ENCODE results near the gene MACROH2A1.

MACROH2A1 gene

DNA sequence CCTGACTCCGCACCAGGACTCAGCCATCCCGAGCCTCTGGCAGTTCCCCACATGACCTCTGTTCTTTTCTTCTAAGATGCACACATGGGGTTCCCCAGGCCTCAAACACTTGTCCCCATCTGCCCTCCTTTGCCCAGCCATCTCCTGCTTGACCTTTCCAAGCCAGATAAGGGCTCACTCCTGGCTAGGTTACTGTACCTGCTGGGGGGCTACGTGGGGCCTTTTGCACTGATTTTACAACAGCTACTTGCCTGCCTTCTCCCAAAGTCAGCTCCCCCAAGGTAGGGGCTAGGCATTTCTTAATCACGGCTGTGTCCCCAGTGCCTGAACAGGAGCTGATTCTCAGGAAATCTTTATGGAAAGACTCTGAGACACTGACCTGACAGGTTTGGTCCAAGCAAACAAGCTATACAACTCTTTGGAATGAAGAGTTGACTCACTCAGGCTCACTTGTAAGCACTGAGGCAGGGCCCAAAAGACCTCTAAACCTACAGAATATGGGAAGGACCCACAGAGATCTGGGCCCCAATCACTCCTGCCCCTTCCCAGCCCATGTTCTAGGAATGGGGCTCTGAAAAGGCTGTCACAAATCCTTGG lies 2.5 kb downstream of the MACROH2A1 start:
- DNase-seq (ENCODE audit: low spot score): no peak

DNA sequence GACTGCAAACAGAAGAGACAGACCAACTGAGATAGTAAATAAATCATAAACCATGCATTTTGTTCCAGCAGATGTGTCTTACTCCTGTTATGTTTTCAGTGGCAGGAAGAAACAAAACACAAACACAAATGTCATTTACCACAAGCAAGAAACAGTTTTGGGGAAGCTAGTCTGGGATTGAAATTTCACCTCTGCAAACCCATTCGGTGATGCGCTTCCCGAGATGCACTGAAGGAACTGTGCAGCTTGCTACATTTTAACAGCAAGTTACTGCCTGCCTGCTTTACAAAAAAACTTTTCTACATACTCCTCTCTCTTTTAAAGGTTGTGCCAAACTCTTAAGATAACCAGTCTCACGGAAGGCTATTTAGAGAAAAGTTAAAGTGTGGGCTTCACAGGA lies 3.2 kb downstream of the MACROH2A1 start:
- no peak for DNase-seq (ENCODE audit: low spot score)

DNA sequence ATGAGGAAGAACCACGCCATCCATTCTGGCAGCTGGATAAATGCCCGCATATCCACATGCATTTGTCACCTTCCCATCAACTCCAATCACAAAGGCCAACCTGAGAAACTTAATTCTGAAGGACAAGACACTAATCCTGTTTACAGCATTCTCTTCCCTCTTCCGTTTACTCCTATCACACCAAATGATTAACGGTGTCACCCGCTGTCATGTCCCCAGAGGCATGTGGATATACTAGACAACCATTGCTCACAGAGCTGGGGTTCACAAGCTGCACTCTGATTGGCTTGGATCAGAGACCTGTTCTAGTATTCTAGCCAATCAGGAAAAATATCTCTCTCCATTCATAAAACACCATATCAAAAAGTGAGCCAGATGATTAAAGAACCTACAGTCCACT lies 3.6 kb downstream of the MACROH2A1 start:
- no peak for DNase-seq (ENCODE audit: low spot score)

DNA sequence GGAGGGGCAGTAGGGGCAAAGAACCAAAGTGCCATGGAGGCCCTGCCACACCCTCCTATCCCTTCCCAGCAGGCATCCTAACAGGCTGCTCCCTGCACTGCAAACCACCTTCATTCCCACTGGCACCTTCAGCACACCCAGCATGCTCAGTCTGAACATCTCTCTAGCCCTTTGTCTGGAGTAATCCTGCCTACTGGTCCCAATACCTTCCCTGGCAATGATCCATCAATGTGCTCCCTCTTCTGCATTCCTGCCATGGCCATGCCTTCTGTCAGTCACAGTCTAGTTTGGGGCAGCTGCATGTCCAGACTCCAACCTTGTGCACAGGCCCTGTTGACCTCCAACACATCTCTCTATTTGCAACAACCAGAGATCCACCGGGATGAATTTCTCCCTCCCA lies 4.9 kb downstream of the MACROH2A1 start:
- no peak for DNase-seq (ENCODE audit: low spot score)

DNA sequence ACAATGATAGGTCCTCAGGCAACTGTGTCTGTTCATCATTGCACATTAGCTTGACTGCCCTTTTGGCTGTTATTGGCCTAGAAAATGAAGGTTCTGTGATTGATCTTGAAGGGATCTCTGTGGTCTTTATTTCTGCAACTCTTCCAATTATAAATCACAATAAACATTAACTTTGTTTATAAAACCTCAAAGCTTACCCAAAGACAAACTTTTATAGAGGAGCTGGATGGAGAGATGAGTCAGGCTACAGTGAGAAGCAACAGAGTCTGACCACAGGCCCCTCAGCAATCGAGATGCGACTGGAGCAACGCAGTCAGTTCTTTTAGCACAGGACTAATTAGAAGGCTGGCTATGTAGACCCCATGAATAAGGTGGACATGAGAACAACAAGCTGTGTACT lies 5.3 kb downstream of the MACROH2A1 start:
- no peak for DNase-seq (ENCODE audit: low spot score)

DNA sequence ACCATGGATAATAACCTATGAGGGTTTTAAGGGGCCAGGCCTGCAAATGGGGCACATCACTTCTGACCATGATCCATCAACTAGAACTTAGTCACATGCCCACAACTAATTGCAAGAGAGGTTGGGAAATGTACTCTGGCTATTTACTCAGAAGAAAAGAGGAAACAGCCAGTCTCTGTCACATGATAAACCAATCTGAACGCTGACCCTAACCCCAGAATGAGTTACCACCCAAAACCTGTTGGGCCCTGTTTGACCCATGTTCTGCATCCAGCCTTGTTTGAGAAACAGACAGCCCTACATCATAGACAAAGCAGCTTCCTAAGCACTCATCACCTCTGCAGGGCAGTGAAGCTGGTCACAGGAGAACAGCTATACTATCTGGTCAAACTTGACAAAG lies 5.8 kb downstream of the MACROH2A1 start:
- no peak for DNase-seq (ENCODE audit: low spot score)

DNA sequence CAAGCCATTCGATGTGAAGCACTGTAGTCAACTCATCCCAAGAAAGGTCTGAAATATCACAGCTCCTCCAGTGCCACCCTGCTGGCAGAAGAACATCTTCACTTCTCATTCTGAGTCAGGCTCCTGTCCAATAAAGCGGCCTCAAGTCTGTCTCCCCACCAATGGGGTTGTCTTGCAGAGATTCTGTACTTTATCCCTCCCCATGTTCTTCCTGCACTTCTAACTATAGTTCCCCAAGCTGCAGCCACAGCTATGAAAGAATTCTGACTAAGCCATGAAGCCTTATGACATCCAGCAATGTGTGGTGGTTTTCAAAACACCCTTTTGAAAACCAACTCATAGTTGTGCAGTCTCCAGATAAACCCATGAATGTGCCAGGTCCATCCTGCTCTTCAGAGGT lies 6.8 kb downstream of the MACROH2A1 start:
- no peak for DNase-seq (ENCODE audit: low spot score)

DNA sequence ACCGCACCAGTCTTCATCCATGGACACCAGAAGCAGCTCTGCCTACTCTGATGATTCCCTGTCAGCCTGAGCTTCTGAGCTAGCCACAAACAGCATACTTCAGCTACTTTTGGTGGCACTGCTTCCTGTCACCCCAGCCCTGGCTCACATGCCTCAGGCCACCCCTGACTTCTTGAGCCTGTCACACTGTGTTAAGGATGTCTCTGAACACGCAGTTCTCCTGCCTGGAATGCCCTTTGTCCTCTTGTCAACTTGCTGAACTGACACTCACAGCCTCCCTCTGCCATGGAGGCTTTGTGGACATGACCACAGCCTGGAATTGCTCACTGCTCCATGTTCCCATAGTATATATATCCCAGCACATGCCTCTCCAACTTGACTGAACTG lies 7.2 kb downstream of the MACROH2A1 start:
- no peak for DNase-seq (ENCODE audit: low spot score)

DNA sequence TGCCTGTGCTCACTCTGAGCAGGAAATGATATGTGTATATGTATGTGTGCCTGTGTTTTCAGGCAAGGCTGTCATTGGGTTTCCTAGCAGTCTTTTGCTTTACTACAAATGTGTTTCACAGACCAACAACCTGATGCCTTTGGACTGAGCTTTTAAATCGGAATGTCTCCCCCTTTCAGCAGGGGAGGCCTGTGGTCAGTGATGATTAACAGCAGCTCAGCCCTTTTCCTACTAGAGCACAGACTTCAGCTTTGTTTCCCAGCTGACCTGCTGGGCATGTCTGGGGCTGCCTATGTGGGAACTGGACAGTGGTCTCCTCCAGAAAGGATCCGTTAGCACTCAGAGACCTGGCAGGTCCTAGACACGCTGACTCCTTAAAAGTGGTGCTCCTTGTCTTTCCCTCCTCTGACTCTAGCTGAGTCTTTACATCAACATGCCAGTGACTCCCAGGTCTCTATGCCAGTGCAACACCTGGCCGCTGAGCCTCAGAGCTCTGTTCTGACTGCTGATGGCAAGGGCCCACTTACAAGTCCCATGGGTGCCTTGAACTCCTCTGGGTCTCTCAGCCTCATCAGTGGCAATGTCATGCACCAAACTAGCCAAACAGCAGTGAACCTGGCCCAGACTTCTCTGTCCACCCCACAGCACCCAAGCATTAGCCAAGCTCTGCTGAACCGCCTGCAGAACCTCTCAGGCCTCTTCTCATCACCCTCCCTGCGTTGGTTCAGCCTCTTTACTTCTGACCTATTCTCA lies 7.7 kb downstream of the MACROH2A1 start:
- DNase-seq (ENCODE audit: low spot score): no peak

DNA sequence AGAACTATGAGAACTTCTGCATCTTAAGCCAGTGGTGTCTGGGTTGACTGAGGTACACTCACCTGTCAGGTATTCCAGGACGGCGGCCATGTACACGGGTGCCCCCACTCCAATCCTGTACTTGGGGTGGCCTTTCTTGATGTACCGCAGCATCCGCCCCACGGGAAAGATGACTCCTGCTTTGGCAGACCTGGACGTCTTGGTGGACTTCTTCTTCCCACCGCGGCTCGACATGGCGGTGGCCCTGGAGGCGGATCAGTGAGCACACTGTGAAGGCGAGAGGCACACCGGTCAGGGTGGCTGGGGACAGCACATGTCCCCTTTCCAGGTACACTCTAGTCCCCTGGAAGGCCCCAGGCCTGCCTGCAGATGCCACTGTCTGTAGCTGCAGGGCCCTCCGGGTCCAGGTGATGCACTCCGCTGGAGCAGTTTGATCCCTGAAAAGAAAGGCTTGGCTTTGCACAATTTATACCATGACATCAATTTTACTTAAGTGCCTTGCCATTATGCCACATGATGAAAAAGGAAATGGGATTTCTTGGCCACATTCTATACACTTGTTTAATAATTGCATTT lies 10.1 kb downstream of the MACROH2A1 start:
- DNase-seq (ENCODE audit: low spot score): no peak

DNA sequence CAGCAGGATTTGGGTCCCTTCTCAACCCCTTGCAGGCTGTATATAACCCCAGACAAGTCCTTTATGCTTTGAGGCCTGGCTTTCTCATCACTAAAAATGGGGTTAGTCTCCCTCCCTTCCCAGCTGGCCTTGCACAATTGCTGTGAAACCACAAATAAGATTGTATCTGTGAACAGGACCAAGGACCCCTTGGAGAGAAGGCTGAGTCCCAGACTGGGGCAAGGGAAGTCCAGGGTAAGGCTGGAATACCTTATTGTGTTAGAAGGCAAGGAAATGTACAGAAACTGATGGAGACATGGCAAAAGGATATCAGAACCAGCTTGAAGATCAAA lies 11.4 kb downstream of the MACROH2A1 start:
- no peak for DNase-seq (ENCODE audit: low spot score)

DNA sequence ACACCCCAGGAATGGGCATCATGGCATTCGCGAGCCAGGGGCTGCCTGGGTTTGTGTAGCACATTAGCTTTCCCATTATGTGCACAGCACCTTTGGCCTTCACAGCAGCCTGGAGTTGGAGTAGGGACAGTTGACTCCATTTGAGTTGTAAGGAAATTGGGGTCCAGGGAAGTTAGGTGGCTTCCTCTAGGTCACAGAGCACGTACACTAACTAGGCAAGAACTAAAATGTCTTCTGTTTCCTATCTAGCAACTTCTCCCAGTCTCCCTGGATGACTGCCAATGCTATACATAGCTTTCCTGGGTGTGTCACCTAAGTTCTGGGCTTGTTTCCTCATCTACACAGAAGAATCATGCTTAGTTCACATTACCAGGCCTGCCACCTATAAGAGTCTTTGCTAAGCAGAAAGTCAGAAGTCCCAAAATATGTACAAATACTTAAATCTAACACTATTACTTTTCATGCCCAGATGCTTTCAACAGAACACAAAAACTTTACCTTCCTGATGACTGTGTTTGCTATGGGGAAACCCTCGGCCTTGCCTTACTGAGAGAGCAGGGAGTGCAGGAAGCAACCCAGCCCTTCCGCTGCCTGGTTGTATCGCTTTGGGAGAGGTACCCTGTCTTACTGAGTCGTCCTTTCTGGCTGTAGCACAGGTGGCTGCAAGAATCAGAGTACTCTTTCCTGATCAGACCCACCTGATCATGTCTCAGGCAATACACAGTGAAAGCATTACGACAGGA lies 12.0 kb downstream of the MACROH2A1 start:
- DNase-seq (ENCODE audit: low spot score): peak; percentile 85

DNA sequence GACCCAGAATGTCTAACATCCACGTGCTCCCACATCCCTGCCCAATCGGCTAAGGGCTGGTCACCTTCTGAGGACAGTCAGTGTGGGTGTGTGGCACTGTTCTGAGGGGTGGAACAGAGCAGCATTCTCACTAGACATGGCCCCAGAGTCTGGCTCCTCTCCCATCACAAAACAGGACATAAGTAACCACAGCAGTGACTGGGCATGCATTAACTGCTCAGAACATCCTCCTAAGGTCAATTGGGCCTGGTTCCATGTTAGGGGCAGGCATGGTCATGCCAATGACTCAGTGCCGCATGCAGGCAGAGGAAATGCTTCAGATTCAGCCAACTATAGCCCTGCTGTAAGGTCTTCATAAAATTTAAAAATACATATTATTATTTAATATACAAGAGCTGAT lies 12.9 kb downstream of the MACROH2A1 start:
- peak; percentile 75 for DNase-seq (ENCODE audit: low spot score)

DNA sequence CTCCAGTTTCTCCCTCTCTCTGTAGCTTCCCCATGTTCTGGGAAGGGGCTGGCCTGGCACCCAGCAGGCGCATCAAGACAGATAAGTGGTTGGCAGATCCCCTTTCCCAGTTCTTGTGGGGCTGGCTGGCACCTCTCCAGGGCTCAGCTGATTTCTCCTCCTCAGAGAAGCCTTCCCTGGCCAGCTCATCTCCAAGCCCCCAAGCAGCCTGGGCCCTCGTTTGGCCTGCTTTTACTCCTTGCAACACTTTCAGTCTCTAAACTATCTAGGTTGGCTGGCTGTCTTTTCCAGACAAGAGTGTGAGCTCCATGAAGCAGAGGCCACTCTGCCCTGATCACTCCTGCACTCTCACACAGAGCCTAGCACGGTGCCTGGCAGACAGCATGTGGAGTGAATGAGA lies 13.5 kb downstream of the MACROH2A1 start:
- DNase-seq (ENCODE audit: low spot score): no peak

DNA sequence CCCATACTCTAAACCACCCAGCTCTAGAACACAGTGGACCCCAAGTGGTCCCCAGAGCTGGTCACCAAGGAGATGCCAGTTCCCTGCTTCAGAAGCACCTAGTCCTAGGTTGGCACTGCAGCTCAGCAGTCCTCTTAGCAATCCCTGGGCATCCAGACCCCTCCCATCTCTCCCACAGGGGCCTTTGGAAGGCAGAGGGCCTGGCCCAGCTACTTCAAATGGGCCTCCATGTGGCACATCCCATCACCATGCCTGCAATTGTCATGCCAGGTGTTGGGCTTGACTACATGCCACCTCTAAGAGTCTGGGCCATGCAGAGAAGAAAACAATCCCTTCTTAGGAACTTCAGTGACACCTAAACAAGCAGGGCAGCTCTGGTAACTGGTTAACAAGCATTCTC lies 14.1 kb downstream of the MACROH2A1 start:
- DNase-seq (ENCODE audit: low spot score): no peak

DNA sequence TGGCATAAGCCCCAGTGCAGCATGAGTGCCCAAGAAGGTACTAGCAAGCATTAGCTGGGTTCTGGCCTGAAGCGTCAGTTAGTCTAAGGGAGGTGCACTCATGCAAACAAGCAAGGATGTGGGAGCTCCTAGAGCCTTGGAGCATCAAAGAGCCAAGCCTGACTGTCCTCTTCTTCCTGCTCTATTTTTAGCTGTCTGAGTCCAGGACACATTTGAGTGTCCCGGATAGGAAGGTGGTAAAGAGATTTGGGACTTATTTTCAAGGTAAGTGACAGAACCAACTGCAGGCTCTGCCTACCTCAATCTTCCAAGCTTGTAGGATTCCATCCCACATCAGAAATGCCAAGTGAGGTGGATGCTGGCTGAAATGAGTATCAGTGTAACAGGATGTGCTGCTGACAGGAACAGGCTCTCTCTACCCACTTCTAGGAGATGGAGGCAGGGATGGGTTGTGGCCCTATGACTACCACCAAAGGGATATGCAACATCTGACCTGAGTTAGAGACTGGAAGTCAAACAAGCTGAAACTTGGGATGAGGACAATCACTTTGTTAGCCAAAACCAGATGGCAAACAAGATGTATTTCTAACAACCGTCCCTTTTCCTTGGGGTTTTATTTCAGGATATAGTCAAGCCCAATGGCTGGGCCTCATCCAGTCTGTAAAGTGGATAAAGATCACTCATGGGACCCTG lies 15.1 kb downstream of the MACROH2A1 start:
- no peak for DNase-seq (ENCODE audit: low spot score)

DNA sequence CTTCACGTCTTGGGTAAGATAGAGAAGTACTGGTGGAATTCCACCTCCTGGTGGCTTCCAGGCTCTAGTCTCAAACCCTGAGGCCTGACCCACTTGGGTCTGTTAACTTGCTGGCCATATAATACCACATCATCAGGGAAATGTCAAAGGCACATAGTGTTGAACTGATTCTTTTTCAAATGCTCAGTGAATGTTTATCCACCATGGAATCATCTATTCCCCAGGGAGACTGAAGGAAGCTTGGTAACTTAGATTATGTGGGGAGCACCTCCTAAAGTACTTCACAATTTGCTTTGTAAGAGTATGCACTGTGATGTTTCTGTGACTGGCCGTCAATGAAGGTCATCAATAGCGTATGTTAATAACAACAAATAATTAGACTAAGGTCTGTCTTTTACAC lies 16.1 kb downstream of the MACROH2A1 start:
- no peak for DNase-seq (ENCODE audit: low spot score)

DNA sequence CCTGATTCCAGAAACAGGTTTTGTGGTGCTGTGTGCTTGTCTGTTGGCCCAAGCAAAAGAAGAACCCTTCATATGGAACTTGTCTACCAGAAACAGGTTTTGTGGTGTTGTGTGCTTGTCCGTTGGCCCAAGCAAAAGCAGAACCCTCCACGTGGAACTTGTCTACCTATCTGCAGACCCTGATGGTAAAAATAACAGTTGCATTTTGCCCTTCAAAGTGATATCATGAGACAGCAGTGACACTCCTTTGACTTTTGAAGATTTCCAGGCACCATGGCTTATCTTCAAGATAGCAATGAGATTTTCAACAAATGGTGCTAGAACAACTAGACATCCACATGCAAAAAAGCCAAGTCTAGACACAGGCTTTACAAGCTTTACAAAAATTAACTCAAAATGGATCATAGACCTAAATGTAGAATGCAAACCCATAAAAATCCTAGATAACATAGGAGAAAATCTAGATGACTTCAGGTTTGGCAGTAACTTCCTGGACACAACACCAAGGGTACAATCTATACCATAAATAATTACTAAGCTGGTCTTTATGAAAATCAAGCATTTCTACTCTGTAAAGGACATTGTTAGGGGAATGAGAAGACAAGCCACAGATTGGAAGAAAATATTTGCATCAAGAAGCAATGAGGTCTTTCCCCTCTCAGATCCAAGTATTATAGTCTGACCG lies 16.8 kb downstream of the MACROH2A1 start:
- no peak for DNase-seq (ENCODE audit: low spot score)

DNA sequence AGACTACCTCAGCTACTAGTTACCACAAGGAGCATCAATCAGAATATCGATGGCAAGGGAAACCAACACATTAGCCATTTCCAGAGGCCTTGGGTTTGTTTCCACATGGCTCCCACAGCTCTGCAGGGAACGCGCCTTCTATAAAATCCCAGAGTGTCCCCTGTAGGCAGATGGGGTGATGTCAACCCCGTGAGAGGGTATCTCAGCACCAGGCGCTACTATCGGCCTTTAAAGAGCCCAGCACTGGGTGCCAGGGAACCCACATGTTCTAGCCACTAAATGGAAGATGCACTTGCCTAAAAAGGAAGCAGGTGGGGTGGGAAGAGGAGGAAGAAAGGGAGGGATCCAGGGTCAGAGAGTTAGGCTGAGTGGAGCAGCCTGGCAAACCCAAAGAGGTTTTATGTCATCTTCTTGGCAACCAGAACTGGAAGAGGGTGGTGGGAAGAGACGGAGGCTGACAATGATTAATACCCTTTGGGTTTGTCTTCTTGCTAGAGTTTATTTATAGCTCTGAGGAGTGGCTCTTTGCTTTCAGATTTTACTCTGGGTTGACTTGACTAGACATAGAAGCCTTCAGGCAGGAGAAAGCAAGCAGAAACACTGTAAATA lies 19.9 kb downstream of the MACROH2A1 start:
- no peak for DNase-seq (ENCODE audit: low spot score)

DNA sequence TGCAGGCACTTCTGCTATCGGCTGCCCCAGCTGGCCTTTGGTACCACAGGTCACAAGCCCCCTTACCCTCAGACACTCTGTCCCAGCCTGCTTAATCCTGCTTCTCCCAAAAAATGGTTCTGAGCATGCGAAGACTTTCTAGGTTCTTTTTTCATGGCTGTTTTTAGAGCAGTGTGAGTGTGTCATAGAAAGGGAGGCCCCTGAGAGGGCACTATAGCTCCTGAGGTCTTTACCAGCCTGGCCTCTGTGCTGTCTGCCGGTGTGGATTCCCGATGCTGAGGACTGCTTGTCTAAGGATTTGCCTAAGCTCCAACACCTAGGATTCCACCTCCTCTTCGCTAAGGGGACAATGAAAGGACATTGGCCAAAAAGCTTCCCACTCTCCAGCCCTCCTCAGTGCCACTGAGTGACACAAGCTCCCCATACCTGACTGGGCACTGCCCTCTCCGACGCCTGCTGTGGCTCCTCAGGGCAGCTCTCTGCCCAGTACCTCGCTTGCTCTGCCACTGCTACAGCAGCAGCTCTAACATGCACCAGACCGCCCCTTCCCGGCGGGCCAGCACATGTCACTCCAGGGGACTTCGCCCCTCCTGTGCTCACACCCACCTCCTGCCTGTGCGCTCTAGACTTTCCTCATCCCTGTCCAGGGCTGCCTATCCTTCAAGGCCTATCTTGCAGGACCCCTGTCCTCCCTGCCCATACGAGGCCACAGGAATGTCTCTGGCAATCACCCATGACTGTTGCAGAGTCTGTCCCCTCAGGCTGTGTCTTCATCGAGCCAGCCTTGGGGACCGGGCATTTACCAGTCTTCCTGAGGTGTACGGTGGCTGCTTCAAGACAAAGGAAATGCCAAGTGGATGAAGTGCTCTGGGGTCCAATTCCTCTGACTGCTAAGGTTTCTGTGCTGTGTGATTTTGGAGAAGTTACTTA lies 21.0 kb downstream of the MACROH2A1 start:
- DNase-seq (ENCODE audit: low spot score): no peak

Measured in kidney capillary endothelial cell (primary cell).